SK-N-MC (cell line): Measurements from ENCODE around the gene TMEM50B.

Source experiments
- EZH2 ChIP-seq: fragments of 200-600 bp; sonication (generic); IDR thresholded peaks from one replicate; pipeline ENCODE4 v1.6.1; 2017; ENCODE audit warnings: antibody characterized with exemption
- FOXP2 ChIP-seq: optimal IDR thresholded peaks from 2 replicates; pipeline ENCODE3; 2011; ENCODE audit warnings: mild to moderate bottlenecking, moderate library complexity; ENCODE audit not compliant: insufficient read depth; ENCODE audit errors: extremely low read length, control extremely low read depth
- POLR2AphosphoS5 ChIP-seq: IDR thresholded peaks from 2 replicates; pipeline ENCODE4 v1.6.1; 2012; ENCODE audit warnings: mild to moderate bottlenecking, low read depth, low read length, borderline replicate concordance

DNA sequence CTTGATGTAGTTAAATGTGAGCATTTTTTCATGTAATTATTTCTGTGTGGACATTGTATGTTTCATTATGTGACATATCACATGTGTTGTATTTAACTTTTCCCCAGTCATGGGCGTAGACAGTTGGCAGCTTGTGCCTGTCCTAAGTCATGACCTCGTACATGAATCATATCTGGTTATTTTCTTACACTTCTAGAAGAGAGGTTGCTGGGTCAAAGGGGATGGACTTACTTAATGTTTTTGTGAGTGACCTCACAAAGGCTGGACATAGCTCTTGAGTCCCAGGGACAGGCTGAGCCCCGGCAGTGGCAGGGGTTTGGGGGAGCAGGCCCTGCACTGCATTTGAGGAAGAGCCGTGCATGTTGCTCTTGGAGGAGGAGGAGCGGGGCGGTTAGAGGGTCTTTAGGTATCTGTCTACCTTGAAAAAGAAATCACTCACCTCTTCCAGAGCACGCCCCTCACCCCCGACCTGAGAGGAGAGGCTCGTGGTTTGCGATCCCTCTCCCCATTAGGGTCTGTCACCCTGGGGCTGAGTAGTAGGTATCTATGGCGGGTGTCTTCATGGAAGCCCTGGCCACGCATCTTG is 60.1 kb downstream of the TMEM50B start:
- TF ChIP-seq FOXP2: no peak
- no peak for TF ChIP-seq EZH2
- no peak for TF ChIP-seq POLR2AphosphoS5
